Measurements from ENCODE around the gene PTH.

PTH gene

DNA sequence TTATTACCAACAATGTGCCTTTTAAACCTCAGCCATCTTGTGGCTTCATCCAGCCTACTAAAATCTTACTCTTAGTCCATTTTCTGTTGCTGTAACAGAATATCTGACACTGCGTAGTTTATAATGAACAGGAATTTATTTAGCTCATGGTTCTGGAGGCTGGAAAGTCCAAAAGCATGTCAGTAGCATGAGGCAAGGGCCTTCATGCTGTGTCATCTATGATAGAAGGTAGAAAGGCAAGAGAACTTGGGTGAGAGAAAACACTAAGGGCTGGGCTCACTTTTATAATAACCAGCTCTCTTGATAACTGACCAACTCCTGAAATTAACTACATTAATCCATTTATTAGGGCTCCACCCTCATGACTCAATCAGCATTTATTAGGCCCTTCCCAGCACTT lies 46.3 kb downstream of the PTH start:
- DNase-seq (ENCODE audit: low read depth in 2 of 3, low spot score in 1 of 3): no peak

GRCh38 chr11:13448876-13449275 lies 46.9 kb downstream of the PTH start:
- no peak for DNase-seq (ENCODE audit: low read depth in 2 of 3, low spot score in 1 of 3)

GRCh38 chr11:13446444-13446843 lies 49.4 kb downstream of the PTH start:
- no peak for DNase-seq (ENCODE audit: low read depth in 2 of 3, low spot score in 1 of 3)

DNA sequence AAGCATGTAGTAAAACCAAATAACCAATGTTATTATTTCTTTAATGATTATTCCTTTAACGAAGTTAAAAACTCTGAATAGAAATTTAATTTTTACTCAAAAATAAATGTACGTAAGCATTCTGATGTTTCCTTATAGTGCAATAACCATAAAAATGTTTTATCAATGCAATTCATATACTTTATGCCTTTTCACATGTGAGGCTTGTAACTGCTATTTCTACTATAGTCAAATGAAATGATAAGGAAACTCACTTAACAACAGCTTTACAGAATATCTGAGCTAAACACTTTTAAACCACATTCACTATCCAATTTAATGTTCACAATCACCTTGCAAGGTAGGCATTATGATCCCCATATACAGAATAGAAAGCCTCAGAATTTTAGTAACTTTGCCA lies 50.2 kb downstream of the PTH start:
- DNase-seq (ENCODE audit: low read depth in 2 of 3, low spot score in 1 of 3): no peak

Measured in stimulated activated CD4-positive, alpha-beta T cell treated with anti-CD3 and anti-CD28 coated beads, Interleukin-12 subunit alpha, Interleukin-12 subunit beta, amount 100 ng/mL, for 48 hours (primary cell).